ENCODE measurements around the gene AP2B1.
A peak's percentile ranks its signal among the peaks of the same experiment; 100 is the strongest.

AP2B1 gene

GRCh38 chr17:35731917-35732805, 145.0 kb downstream of the AP2B1 start:
- no peaks in the 10 kb centered on the region for H3K9me3 Mint-ChIP-seq
- peaks cover 11% of the 10 kb centered on the region for H3K36me3 Mint-ChIP-seq
- H3K4me1 Mint-ChIP-seq: peaks cover 23% of the 10 kb centered on the region
- H3K4me3 Mint-ChIP-seq: peak overlapping the region; percentile 38
- DNase-seq (ENCODE audit: low spot score in 2 of 2) (no peak), ATAC-seq (no peak)
- H3K27ac Mint-ChIP-seq: no peak overlapping the region

- Mint-ChIP-seq H3K36me3 (peaks cover 11% of the 10 kb centered on the region), H3K4me3 (peak overlapping the region; percentile 38), H3K27ac (no peak overlapping the region), H3K4me1 (peaks cover 22% of the 10 kb centered on the region), H3K9me3 (no peaks in the 10 kb centered on the region)
- DNase-seq (ENCODE audit: low spot score in 2 of 2) (no peak), ATAC-seq (no peak)
Measured at GRCh38 chr17:35732806-35733136, 145.6 kb downstream of the AP2B1 start.

- no peaks in the 10 kb centered on the region for H3K9me3 Mint-ChIP-seq
- no peak for DNase-seq (ENCODE audit: low spot score in 2 of 2)
- peaks cover 11% of the 10 kb centered on the region for H3K36me3 Mint-ChIP-seq
- no peak overlapping the region for H3K4me3 Mint-ChIP-seq
- peaks cover 19% of the 10 kb centered on the region for H3K4me1 Mint-ChIP-seq
- no peak overlapping the region for H3K27ac Mint-ChIP-seq
- no peak for ATAC-seq
Measured at GRCh38 chr17:35733366-35733765, 146.2 kb downstream of the AP2B1 start.

- no peak overlapping the region for H3K27ac Mint-ChIP-seq
- H3K36me3 Mint-ChIP-seq: peaks cover 11% of the 10 kb centered on the region
- H3K9me3 Mint-ChIP-seq: no peaks in the 10 kb centered on the region
- H3K4me3 Mint-ChIP-seq: no peak overlapping the region
- no peak for DNase-seq (ENCODE audit: low spot score in 2 of 2)
- ATAC-seq: no peak
- H3K4me1 Mint-ChIP-seq: peaks cover 19% of the 10 kb centered on the region
Measured at GRCh38 chr17:35734396-35734795, 147.3 kb downstream of the AP2B1 start.

GRCh38 chr17:35735036-35735805, 148.1 kb downstream of the AP2B1 start:
- no peaks in the 10 kb centered on the region for H3K9me3 Mint-ChIP-seq
- peaks cover 11% of the 10 kb centered on the region for H3K36me3 Mint-ChIP-seq
- ATAC-seq (no peak), DNase-seq (ENCODE audit: low spot score in 2 of 2) (no peak)
- peaks cover 12% of the 10 kb centered on the region for H3K4me1 Mint-ChIP-seq
- H3K4me3 Mint-ChIP-seq: no peak overlapping the region
- H3K27ac Mint-ChIP-seq: no peak overlapping the region

- peaks cover 2% of the 10 kb centered on the region for H3K4me1 Mint-ChIP-seq
- H3K9me3 Mint-ChIP-seq: no peaks in the 10 kb centered on the region
- no peak for DNase-seq (ENCODE audit: low spot score in 2 of 2)
- no peak for ATAC-seq
- H3K36me3 Mint-ChIP-seq: peaks cover 2% of the 10 kb centered on the region
- H3K4me3 Mint-ChIP-seq: no peak overlapping the region
- no peak overlapping the region for H3K27ac Mint-ChIP-seq
Measured at GRCh38 chr17:35736236-35736635, 149.1 kb downstream of the AP2B1 start.

GRCh38 chr17:35738519-35739133, 151.5 kb downstream of the AP2B1 start:
- Mint-ChIP-seq H3K27ac (no peak overlapping the region), H3K9me3 (no peaks in the 10 kb centered on the region), H3K4me1 (peaks cover 7% of the 10 kb centered on the region), H3K36me3 (no peaks in the 10 kb centered on the region), H3K4me3 (no peak overlapping the region)
- no peak for ATAC-seq
- DNase-seq (ENCODE audit: low spot score in 2 of 2): no peak

GRCh38 chr17:35740216-35740615, 153.1 kb downstream of the AP2B1 start:
- no peak for ATAC-seq

GRCh38 chr17:35740997-35741931, 154.1 kb downstream of the AP2B1 start:
- DNase-seq (ENCODE audit: low spot score in 2 of 2) (no peak), ATAC-seq (peak; percentile 45)
- Mint-ChIP-seq H3K9me3 (no peaks in the 10 kb centered on the region), H3K4me3 (peak overlapping the region; percentile 44), H3K36me3 (no peaks in the 10 kb centered on the region), H3K27ac (no peak overlapping the region), H3K4me1 (peaks cover 7% of the 10 kb centered on the region)

More at GRCh38 chr17:35740216-35740615, 153.1 kb downstream of the AP2B1 start:
- no peaks in the 10 kb centered on the region for H3K9me3 Mint-ChIP-seq
- no peak for DNase-seq (ENCODE audit: low spot score in 2 of 2)
- H3K36me3 Mint-ChIP-seq: no peaks in the 10 kb centered on the region
- no peak overlapping the region for H3K27ac Mint-ChIP-seq
- peaks cover 7% of the 10 kb centered on the region for H3K4me1 Mint-ChIP-seq
- H3K4me3 Mint-ChIP-seq: no peak overlapping the region

- ATAC-seq: no peak
- Mint-ChIP-seq H3K9me3 (no peaks in the 10 kb centered on the region), H3K36me3 (no peaks in the 10 kb centered on the region), H3K4me1 (peaks cover 7% of the 10 kb centered on the region), H3K27ac (no peak overlapping the region), H3K4me3 (no peak overlapping the region)
- no peak for DNase-seq (ENCODE audit: low spot score in 2 of 2)
Measured at GRCh38 chr17:35742496-35742895, 155.4 kb downstream of the AP2B1 start.

GRCh38 chr17:35742896-35743477, 155.9 kb downstream of the AP2B1 start:
- H3K4me1 Mint-ChIP-seq: peaks cover 9% of the 10 kb centered on the region
- H3K4me3 Mint-ChIP-seq: no peak overlapping the region
- H3K27ac Mint-ChIP-seq: no peak overlapping the region
- H3K9me3 Mint-ChIP-seq: no peaks in the 10 kb centered on the region
- no peak for ATAC-seq
- no peaks in the 10 kb centered on the region for H3K36me3 Mint-ChIP-seq
- DNase-seq (ENCODE audit: low spot score in 2 of 2): no peak

- no peak overlapping the region for H3K27ac Mint-ChIP-seq
- ATAC-seq: no peak
Measured at GRCh38 chr17:35743626-35744328, 156.7 kb downstream of the AP2B1 start.

GRCh38 chr17:35744830-35745229, 157.7 kb downstream of the AP2B1 start:
- Mint-ChIP-seq H3K27ac (no peak overlapping the region), H3K4me3 (no peak overlapping the region), H3K36me3 (no peaks in the 10 kb centered on the region), H3K4me1 (peaks cover 26% of the 10 kb centered on the region), H3K9me3 (no peaks in the 10 kb centered on the region)
- ATAC-seq: no peak
- DNase-seq (ENCODE audit: low spot score in 2 of 2): no peak

More at GRCh38 chr17:35743626-35744328, 156.7 kb downstream of the AP2B1 start:
- Mint-ChIP-seq H3K36me3 (no peaks in the 10 kb centered on the region), H3K9me3 (no peaks in the 10 kb centered on the region), H3K4me1 (peaks cover 17% of the 10 kb centered on the region), H3K4me3 (no peak overlapping the region)
- DNase-seq (ENCODE audit: low spot score in 2 of 2): no peak

GRCh38 chr17:35745246-35745645, 158.1 kb downstream of the AP2B1 start:
- DNase-seq (ENCODE audit: low spot score in 2 of 2) (no peak), ATAC-seq (no peak)
- no peaks in the 10 kb centered on the region for H3K36me3 Mint-ChIP-seq
- H3K27ac Mint-ChIP-seq: no peak overlapping the region
- H3K4me3 Mint-ChIP-seq: no peak overlapping the region
- H3K9me3 Mint-ChIP-seq: no peaks in the 10 kb centered on the region
- H3K4me1 Mint-ChIP-seq: peaks cover 31% of the 10 kb centered on the region
